Prostate gland (tissue), 2 donors: ENCODE results near the gene RNF121.

Experiments
- POLR2A ChIP-seq: fragments of 450-650 bp; IDR thresholded peaks from one replicate; pipeline ENCODE4 v1.6.1; 2016; ENCODE audit warnings: antibody characterized with exemption, mild to moderate bottlenecking
- TF ChIP-seq, protein P1 (sequence below), 4 experiments: fragments of 200-600 bp in 2 of 4; fragments of 450-650 bp in 2 of 4; sonication (generic) in 2 of 4; IDR thresholded peaks; 1 replicate in 3 of 4; 2 replicates in 1 of 4; pipeline ENCODE4 v1.5.1; 2016 to 2019; ENCODE audit warnings: antibody characterized with exemption in 4 of 4, mild to moderate bottlenecking in 2 of 4, moderate library complexity in 2 of 4

DNA sequence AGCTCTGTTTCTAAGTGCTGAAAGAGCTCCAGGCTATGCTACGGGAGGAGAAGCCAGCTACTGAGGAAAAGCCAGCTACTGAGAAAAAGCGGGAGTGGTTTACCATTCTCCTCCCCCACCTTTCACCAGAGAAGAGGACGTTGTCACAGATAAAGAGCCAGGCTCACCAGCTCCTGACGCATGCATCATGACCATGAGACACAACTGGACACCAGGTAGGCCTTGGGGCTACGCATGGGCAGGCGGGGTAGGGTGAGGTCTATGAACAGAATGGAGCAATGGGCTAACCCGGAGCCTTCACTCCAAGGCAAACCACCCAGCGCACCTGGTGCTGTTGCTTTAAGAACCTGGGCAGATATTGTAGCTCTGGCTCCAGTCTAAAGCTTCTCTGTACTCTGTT, 71.0 kb downstream of the RNF121 start:
- TF ChIP-seq POLR2A, result no peak
- TF ChIP-seq, protein P1, sequence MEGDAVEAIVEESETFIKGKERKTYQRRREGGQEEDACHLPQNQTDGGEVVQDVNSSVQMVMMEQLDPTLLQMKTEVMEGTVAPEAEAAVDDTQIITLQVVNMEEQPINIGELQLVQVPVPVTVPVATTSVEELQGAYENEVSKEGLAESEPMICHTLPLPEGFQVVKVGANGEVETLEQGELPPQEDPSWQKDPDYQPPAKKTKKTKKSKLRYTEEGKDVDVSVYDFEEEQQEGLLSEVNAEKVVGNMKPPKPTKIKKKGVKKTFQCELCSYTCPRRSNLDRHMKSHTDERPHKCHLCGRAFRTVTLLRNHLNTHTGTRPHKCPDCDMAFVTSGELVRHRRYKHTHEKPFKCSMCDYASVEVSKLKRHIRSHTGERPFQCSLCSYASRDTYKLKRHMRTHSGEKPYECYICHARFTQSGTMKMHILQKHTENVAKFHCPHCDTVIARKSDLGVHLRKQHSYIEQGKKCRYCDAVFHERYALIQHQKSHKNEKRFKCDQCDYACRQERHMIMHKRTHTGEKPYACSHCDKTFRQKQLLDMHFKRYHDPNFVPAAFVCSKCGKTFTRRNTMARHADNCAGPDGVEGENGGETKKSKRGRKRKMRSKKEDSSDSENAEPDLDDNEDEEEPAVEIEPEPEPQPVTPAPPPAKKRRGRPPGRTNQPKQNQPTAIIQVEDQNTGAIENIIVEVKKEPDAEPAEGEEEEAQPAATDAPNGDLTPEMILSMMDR (IDR thresholded peaks at IDR 0.05), result no peak
